Measurements from ENCODE around the gene TMEM52. TPM values are rescaled to one million over a fixed set of nuclear protein-coding genes. Genes with fewer than 3 reads are reported as not detected.

TMEM52 gene
- total and polyA plus RNA-seq, 9 of the 15 experiments (the other 6 are each of a cell fraction or from before 2014, with no cell fraction given) = 0.37 to 22.5 (median 6.8) TPM

GRCh38 chr1:1906185-1907097 lies 12.6 kb downstream of the TMEM52 start (continued):
- TF ChIP-seq, protein P1, sequence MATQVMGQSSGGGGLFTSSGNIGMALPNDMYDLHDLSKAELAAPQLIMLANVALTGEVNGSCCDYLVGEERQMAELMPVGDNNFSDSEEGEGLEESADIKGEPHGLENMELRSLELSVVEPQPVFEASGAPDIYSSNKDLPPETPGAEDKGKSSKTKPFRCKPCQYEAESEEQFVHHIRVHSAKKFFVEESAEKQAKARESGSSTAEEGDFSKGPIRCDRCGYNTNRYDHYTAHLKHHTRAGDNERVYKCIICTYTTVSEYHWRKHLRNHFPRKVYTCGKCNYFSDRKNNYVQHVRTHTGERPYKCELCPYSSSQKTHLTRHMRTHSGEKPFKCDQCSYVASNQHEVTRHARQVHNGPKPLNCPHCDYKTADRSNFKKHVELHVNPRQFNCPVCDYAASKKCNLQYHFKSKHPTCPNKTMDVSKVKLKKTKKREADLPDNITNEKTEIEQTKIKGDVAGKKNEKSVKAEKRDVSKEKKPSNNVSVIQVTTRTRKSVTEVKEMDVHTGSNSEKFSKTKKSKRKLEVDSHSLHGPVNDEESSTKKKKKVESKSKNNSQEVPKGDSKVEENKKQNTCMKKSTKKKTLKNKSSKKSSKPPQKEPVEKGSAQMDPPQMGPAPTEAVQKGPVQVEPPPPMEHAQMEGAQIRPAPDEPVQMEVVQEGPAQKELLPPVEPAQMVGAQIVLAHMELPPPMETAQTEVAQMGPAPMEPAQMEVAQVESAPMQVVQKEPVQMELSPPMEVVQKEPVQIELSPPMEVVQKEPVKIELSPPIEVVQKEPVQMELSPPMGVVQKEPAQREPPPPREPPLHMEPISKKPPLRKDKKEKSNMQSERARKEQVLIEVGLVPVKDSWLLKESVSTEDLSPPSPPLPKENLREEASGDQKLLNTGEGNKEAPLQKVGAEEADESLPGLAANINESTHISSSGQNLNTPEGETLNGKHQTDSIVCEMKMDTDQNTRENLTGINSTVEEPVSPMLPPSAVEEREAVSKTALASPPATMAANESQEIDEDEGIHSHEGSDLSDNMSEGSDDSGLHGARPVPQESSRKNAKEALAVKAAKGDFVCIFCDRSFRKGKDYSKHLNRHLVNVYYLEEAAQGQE (IDR thresholded peaks at IDR 0.05; ENCODE audit: borderline replicate concordance) = peak; percentile 94
- TF ChIP-seq, protein P1 (CRISPR knock-in tag; IDR thresholded peaks at IDR 0.05; ENCODE audit: low read depth) = no peak
- TF ChIP-seq NRF1 (conservative IDR thresholded peaks at IDR 0.05 in 1 of 2, IDR thresholded peaks at IDR 0.05 in 1 of 2) (peak in 1 of 2 experiments; percentile 31; a peak in 1 of 4 replicates), RAD21 (CRISPR knock-in tag; conservative IDR thresholded peaks at IDR 0.05 in 1 of 2, IDR thresholded peaks at IDR 0.05 in 1 of 2) (peak; percentile 96 to 99), USF1 (CRISPR knock-in tag; IDR thresholded peaks at IDR 0.05) (no peak), KAT8 (IDR thresholded peaks at IDR 0.05; ENCODE audit: low read depth) (no peak), NCOA6 (IDR thresholded peaks at IDR 0.05) (no peak), OTX1 (CRISPR knock-in tag; IDR thresholded peaks at IDR 0.05) (no peak), ETV5 (CRISPR knock-in tag; IDR thresholded peaks at IDR 0.05; ENCODE audit: low read depth) (no peak; the same call in 1 of the 2 replicates), ZBTB43 (CRISPR knock-in tag; IDR thresholded peaks at IDR 0.05) (no peak), STAT5B (CRISPR knock-in tag; IDR thresholded peaks at IDR 0.05) (no peak), CHD2 (IDR thresholded peaks at IDR 0.05; ENCODE audit: low read depth, low read length) (no peak), XRCC3 (IDR thresholded peaks at IDR 0.05) (no peak), HDAC1 (IDR thresholded peaks at IDR 0.05) (peak in 1 of 2 experiments; percentile 24; a peak in 1 of 4 replicates), NFYB (IDR thresholded peaks at IDR 0.05; ENCODE audit: extremely low read depth, insufficient read length) (no peak)
- TF ChIP-seq, protein P2, sequence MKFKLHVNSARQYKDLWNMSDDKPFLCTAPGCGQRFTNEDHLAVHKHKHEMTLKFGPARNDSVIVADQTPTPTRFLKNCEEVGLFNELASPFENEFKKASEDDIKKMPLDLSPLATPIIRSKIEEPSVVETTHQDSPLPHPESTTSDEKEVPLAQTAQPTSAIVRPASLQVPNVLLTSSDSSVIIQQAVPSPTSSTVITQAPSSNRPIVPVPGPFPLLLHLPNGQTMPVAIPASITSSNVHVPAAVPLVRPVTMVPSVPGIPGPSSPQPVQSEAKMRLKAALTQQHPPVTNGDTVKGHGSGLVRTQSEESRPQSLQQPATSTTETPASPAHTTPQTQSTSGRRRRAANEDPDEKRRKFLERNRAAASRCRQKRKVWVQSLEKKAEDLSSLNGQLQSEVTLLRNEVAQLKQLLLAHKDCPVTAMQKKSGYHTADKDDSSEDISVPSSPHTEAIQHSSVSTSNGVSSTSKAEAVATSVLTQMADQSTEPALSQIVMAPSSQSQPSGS (CRISPR knock-in tag; IDR thresholded peaks at IDR 0.05) = no peak

Data from K562 (cell line).